Measurements from ENCODE around the gene PHTF2. TPM values are rescaled to one million over a fixed set of nuclear protein-coding genes. Genes with fewer than 3 reads are reported as not detected.

PHTF2 gene
- total RNA-seq, 2 experiments from 2014 or later = 26.9 to 62.4 TPM

DNA sequence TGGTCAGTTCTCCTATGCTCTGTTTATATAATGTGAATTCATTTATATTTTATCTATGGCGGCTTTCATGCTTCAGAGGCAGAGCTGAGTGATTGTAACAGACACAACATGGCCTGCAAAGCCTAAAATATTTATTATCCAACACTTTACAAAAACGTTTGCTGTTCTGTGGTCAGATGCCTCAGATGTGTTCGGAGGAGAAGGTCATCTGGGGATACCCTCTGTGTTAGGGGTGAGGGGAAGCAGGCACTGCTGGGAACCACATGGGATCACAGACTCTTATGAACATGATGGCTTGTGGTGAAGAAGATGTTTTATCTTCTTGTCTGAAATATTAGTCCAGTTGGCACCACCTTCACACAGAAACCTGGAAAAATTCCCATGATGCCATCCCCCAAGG is 203.4 kb downstream of the PHTF2 start:
- no peak overlapping the region for H3K4me3 ChIP-seq (ENCODE audit: low read depth, low read length, poor library complexity, severe bottlenecking)
- H3K79me2 ChIP-seq (ENCODE audit: insufficient read depth, low read depth, low read length) = no peaks in the 10 kb centered on the region
- no peak overlapping the region for H2AFZ ChIP-seq (ENCODE audit: low read length)
- BruUV-seq (replicated peaks) = no TSS peak
- CTCF ChIA-PET (ENCODE audit: unreplicated experiment) = no interaction called here
- intact Hi-C loops (cut with micrococcal nuclease; ENCODE audit: unreplicated experiment) = no loop called here
- no peak overlapping the region for H3K27ac ChIP-seq (ENCODE audit: low read depth, low read length, poor library complexity, severe bottlenecking)
- no peak for DNase-seq (ENCODE audit: low spot score)
- H3K36me3 ChIP-seq (ENCODE audit: insufficient read depth, low read length) = no peaks in the 10 kb centered on the region
- POLR2A ChIA-PET = no interaction called here
- no peak for TF ChIP-seq EZH2phosphoT487 (IDR thresholded peaks at IDR 0.05; ENCODE audit: borderline replicate concordance, low read depth, low read length)
- TF ChIP-seq, protein P1, sequence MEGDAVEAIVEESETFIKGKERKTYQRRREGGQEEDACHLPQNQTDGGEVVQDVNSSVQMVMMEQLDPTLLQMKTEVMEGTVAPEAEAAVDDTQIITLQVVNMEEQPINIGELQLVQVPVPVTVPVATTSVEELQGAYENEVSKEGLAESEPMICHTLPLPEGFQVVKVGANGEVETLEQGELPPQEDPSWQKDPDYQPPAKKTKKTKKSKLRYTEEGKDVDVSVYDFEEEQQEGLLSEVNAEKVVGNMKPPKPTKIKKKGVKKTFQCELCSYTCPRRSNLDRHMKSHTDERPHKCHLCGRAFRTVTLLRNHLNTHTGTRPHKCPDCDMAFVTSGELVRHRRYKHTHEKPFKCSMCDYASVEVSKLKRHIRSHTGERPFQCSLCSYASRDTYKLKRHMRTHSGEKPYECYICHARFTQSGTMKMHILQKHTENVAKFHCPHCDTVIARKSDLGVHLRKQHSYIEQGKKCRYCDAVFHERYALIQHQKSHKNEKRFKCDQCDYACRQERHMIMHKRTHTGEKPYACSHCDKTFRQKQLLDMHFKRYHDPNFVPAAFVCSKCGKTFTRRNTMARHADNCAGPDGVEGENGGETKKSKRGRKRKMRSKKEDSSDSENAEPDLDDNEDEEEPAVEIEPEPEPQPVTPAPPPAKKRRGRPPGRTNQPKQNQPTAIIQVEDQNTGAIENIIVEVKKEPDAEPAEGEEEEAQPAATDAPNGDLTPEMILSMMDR (conservative IDR thresholded peaks at IDR 0.05; ENCODE audit: low read length) = no peak
- no peaks in the 10 kb centered on the region for H3K9me3 ChIP-seq (ENCODE audit: low read length)
- H4K20me1 ChIP-seq (ENCODE audit: insufficient read depth, low read length) = no peaks in the 10 kb centered on the region
- H3K9me2 ChIP-seq (ENCODE audit: insufficient read depth, low read length) = no peaks in the 10 kb centered on the region
- H3K4me1 ChIP-seq (ENCODE audit: insufficient read depth, low read length, poor library complexity, severe bottlenecking) = no peaks in the 10 kb centered on the region
- H3K4me2 ChIP-seq (ENCODE audit: low read length) = no peak overlapping the region

DNA sequence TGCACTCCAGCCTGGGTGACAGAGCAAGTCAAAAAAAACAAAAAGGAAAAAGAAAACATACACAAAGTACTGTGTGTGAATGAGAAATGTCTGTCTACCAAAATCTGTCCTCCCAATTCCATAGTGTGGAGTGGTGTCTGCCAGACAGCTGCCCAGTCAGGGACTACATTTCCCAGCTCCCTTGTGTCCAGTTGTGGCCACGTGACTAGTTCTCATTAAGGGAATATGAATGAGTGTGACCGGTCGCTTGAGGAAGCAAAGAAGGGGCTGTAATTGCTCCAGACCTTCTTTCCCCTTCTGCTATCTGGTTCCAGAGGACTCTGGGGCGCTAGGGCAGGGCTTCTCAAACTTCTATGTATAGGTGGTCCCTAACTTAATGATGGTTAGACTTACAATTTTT is 204.1 kb downstream of the PHTF2 start:
- no TSS peak for BruUV-seq (replicated peaks)
- ChIA-PET POLR2A (interaction anchor here (0.7 to 1.5 kb wide), 2 partner anchors 18 to 997 kb away, joined by 3 to 4 read pairs; no protein-coding TSS in a partner anchor), CTCF (ENCODE audit: unreplicated experiment) (no interaction called here)
- DNase-seq (ENCODE audit: low spot score) = no peak
- Histone ChIP-seq H3K4me2 (ENCODE audit: low read length) (no peak overlapping the region), H3K27ac (ENCODE audit: low read depth, low read length, poor library complexity, severe bottlenecking) (no peak overlapping the region), H4K20me1 (ENCODE audit: insufficient read depth, low read length) (no peaks in the 10 kb centered on the region), H3K9me3 (ENCODE audit: low read length) (no peaks in the 10 kb centered on the region), H3K4me3 (ENCODE audit: low read depth, low read length, poor library complexity, severe bottlenecking) (no peak overlapping the region), H2AFZ (ENCODE audit: low read length) (no peak overlapping the region), H3K9me2 (ENCODE audit: insufficient read depth, low read length) (no peaks in the 10 kb centered on the region), H3K79me2 (ENCODE audit: insufficient read depth, low read depth, low read length) (no peaks in the 10 kb centered on the region), H3K4me1 (ENCODE audit: insufficient read depth, low read length, poor library complexity, severe bottlenecking) (no peaks in the 10 kb centered on the region), H3K36me3 (ENCODE audit: insufficient read depth, low read length) (no peaks in the 10 kb centered on the region)
- intact Hi-C loops (cut with micrococcal nuclease; ENCODE audit: unreplicated experiment) = no loop called here
- no peak for TF ChIP-seq EZH2phosphoT487 (IDR thresholded peaks at IDR 0.05; ENCODE audit: borderline replicate concordance, low read depth, low read length)
- TF ChIP-seq, protein P1 (conservative IDR thresholded peaks at IDR 0.05; ENCODE audit: low read length) = no peak

DNA sequence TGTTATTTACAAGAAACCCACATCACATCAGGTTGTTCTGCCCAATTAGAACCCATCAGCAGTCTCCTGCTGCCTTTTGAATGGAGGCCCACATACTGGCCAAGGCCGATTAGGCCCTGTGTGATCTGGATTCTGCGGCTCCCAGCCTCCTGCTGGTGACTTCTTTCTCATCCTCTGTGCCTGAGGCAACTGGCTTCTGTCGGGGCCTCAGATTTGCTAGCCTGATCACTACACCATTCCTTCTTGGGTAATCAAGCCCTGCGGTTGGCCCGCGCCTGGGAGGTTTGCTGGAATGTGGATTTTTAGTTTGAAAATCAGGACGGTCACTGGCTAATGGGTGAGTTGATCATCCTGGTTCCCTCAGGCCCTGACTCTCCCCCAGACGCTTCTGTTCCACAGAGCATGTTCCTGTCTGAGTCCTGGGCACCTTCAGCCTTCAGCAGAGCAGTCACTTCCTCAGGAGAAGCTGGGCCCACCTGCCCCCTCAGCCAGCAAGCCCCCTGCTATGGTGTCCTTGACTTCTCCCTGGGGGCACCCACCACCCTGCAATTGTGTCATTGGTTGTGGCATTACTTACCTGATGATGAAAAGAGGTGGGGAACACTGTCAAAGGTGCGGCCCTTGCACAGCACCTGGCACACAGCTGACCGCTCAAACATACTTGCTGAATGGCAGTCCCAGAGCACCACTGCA is 207.6 kb downstream of the PHTF2 start:
- intact Hi-C loops (cut with micrococcal nuclease; ENCODE audit: unreplicated experiment) = no loop called here
- DNase-seq (ENCODE audit: low spot score) = no peak
- Histone ChIP-seq H3K4me1 (ENCODE audit: insufficient read depth, low read length, poor library complexity, severe bottlenecking) (no peaks in the 10 kb centered on the region), H3K9me3 (ENCODE audit: low read length) (no peaks in the 10 kb centered on the region), H3K36me3 (ENCODE audit: insufficient read depth, low read length) (no peaks in the 10 kb centered on the region), H3K27ac (ENCODE audit: low read depth, low read length, poor library complexity, severe bottlenecking) (no peak overlapping the region), H4K20me1 (ENCODE audit: insufficient read depth, low read length) (no peaks in the 10 kb centered on the region), H3K4me2 (ENCODE audit: low read length) (no peak overlapping the region), H3K9me2 (ENCODE audit: insufficient read depth, low read length) (no peaks in the 10 kb centered on the region), H2AFZ (ENCODE audit: low read length) (no peak overlapping the region), H3K79me2 (ENCODE audit: insufficient read depth, low read depth, low read length) (no peaks in the 10 kb centered on the region), H3K4me3 (ENCODE audit: low read depth, low read length, poor library complexity, severe bottlenecking) (no peak overlapping the region)
- BruUV-seq (replicated peaks) = no TSS peak
- ChIA-PET CTCF (ENCODE audit: unreplicated experiment) (no interaction called here), POLR2A (no interaction called here)
- TF ChIP-seq EZH2phosphoT487 (IDR thresholded peaks at IDR 0.05; ENCODE audit: borderline replicate concordance, low read depth, low read length) = no peak
- TF ChIP-seq, protein P1 (conservative IDR thresholded peaks at IDR 0.05; ENCODE audit: low read length) = no peak

Measured in OCI-LY7 (cell line).